Mucosa of descending colon (tissue), 3 donors: Measurements from ENCODE around the gene TAS2R13. TPM values are rescaled to one million over a fixed set of nuclear protein-coding genes. Genes with fewer than 3 reads are reported as not detected.

Experiments used
- ATAC-seq: fragments of 200-7000 bp; cut with Tn5 transposase; one replicate; pipeline ENCODE4 v1.9.1; 2020; ENCODE audit warnings: mild to moderate bottlenecking, moderate library complexity
- DNase-seq, 3 donors: peaks; one replicate each; pipeline ENCODE4 v3.0.0-alpha.2; 2020
- H3K36me3 ChIP-seq: fragments of 200-600 bp; one replicate; pipeline ENCODE4 v1.8.0; 2021; ENCODE audit warnings: low read depth, mild to moderate bottlenecking
- H3K4me1 ChIP-seq: fragments of 200-600 bp; one replicate; pipeline ENCODE4 v1.8.0; 2021; ENCODE audit warnings: low read depth, mild to moderate bottlenecking
- H3K4me3 ChIP-seq: fragments of 200-600 bp; one replicate; pipeline ENCODE4 v1.8.0; 2021; ENCODE audit warnings: mild to moderate bottlenecking
- H3K9me3 ChIP-seq: fragments of 200-600 bp; one replicate; pipeline ENCODE4 v1.8.0; 2021; ENCODE audit warnings: mild to moderate bottlenecking
- CTCF ChIP-seq: fragments of 200-600 bp; IDR thresholded peaks from one replicate; pipeline ENCODE4 v1.8.0; 2022; ENCODE audit warnings: antibody characterized with exemption, mild to moderate bottlenecking
- intact Hi-C, 2 donors: fragments of 100-400 bp; cut with DNase I in 1 of 2; cut with micrococcal nuclease in 1 of 2; formaldehyde crosslinking; loops; one replicate each; pipeline versions ENCODE4 v1.11.0 to v1.11.1; 2022; cut with DNase I, micrococcal nuclease
- total RNA-seq, 3 donors: library from RNA; stranded (reverse); fragmentation: NEBNext Ultra II Directional in 2 of 3; extraction: Animal tissue kit (Norgen Biotek cat#: 25700) in 2 of 3; gene quantifications; one replicate each; pipeline versions ENCODE4 v1.2.1 to v1.2.4, GENCODE V29; 2021 to 2023
- donor health status: DM: no; HTN: no; CAD: no; lungs with moderate emphysema.
- donor health status: DM: no; HTN: no; CAD: no.
- donor health status: DM: no; HTN: yes; CAD: no.

The TAS2R13 gene
- total RNA-seq, 3 donors from 2014 or later, result 1.1 to 3.2 (median 1.3) TPM

DNA sequence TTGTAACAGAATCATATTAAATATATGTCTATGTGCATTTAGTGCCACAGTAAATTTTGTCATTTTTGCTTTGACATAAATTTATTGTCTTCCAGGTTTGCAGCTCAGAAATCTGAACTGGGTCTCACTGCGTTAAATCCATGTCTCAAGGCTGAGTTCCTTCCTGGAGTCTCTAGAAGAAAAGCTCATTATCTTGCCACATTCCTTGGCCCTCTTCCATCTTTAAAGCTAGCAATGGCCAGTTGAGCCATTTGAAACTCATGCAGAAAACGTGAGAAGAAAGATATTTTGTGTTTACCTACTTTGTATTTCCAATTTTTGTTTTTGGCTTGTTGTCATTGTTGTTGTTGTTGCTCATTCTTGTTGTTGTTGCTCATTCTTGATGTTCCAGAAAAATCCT is 36.0 kb downstream of the TAS2R13 start:
- H3K36me3 ChIP-seq, result no peaks in the 10 kb centered on the region
- TF ChIP-seq CTCF, result no peak
- H3K4me1 ChIP-seq, result no peaks in the 10 kb centered on the region
- DNase-seq (no peak), ATAC-seq (no peak)
- no peaks in the 10 kb centered on the region for H3K9me3 ChIP-seq
- H3K4me3 ChIP-seq, result no peak overlapping the region
- intact Hi-C loops, result no loop called here

GRCh38 chr12:10867381-10867780 is 42.0 kb downstream of the TAS2R13 start:
- ATAC-seq (no peak), DNase-seq (no peak)
- no peak overlapping the region for H3K4me3 ChIP-seq
- H3K9me3 ChIP-seq, result peaks cover 4% of the 10 kb centered on the region
- no peaks in the 10 kb centered on the region for H3K4me1 ChIP-seq
- intact Hi-C loops, result no loop called here
- TF ChIP-seq CTCF, result no peak
- H3K36me3 ChIP-seq, result no peaks in the 10 kb centered on the region

DNA sequence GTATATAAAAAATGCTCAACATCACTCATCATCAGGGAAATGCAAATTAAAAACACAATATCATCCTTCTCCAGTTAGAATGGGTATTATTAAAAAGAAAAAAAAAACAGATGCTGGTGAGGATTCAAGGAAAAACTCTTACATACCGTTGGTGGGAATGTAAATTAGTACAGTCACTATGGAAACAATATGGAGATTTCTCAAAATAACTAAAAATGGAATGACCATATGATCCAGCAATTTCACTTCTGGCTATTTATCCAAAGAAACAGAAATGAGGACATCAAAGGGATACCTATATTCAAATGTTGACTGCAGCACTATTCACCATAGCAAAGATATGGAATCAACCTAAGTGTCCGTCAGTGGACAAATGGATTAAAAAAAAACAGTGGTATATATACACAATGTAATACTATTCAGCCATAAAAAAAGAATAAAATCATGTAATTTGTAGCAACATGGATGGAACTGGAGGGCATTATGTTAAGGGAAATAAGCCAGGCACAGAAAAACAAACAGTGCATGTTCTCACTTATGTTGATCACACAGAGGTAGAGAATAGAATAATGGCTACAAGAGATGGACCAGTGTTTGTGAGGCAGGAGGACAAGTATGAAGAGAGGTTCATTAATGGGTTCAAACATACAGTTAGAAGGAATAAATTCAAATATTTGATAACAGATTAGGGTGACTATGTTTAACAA is 45.7 kb downstream of the TAS2R13 start:
- Histone ChIP-seq H3K36me3 (no peaks in the 10 kb centered on the region), H3K9me3 (peaks cover 11% of the 10 kb centered on the region), H3K4me1 (no peaks in the 10 kb centered on the region), H3K4me3 (no peak overlapping the region)
- no peak for TF ChIP-seq CTCF
- ATAC-seq (no peak), DNase-seq (no peak)
- intact Hi-C loops, result no loop called here

GRCh38 chr12:10861366-10861765 is 48.0 kb downstream of the TAS2R13 start:
- Histone ChIP-seq H3K4me1 (no peaks in the 10 kb centered on the region), H3K9me3 (peaks cover 13% of the 10 kb centered on the region), H3K36me3 (no peaks in the 10 kb centered on the region), H3K4me3 (no peak overlapping the region)
- no peak for ATAC-seq
- intact Hi-C loops, result no loop called here
- DNase-seq, result no peak
- no peak for TF ChIP-seq CTCF

Other genes with a start within 250 kb of the TAS2R13 start
- gene STYK1, start 235.5 kb downstream of the TAS2R13 start, total RNA-seq, result 10 to 100 TPM; 19.9 to 37.6 (median 28.0) TPM
- gene YBX3, start 186.2 kb downstream of the TAS2R13 start, total RNA-seq, result 100 to 1,000 TPM; 120 to 373 (median 193) TPM
- not detected for gene TAS2R7, start 106.9 kb downstream of the TAS2R13 start, total RNA-seq
- not detected for gene TAS2R8, start 102.3 kb downstream of the TAS2R13 start, total RNA-seq
- gene TAS2R9, start 99.4 kb downstream of the TAS2R13 start, total RNA-seq, result not detected
- under 1 TPM in 2 of 3 donors, not detected in 1; 0.39 to 0.87 TPM for gene TAS2R10, start 83.2 kb downstream of the TAS2R13 start, total RNA-seq
- gene PRR4, start 60.1 kb downstream of the TAS2R13 start, total RNA-seq, result 1 to 10 TPM in 1 of 3 donors, under 1 TPM in 2; 0.60 to 3.4 (median 0.79) TPM
- gene PRH1, start 25.3 kb downstream of the TAS2R13 start, total RNA-seq, result 10 to 100 TPM; 14.2 to 24.0 (median 15.4) TPM
- under 1 TPM in 1 of 3 donors, not detected in 2; 0.73 TPM for gene PRH2, start 19.7 kb upstream of the TAS2R13 start, total RNA-seq
- 1 to 10 TPM; 1.7 to 5.4 (median 2.6) TPM for gene TAS2R14, start 29.7 kb upstream of the TAS2R13 start, total RNA-seq
- gene TAS2R50, start 77.3 kb upstream of the TAS2R13 start, total RNA-seq, result 1 to 10 TPM in 2 of 3 donors, under 1 TPM in 1; 0.92 to 3.7 (median 1.5) TPM
- 1 to 10 TPM; 1.6 to 3.9 (median 1.7) TPM for gene TAS2R20, start 88.7 kb upstream of the TAS2R13 start, total RNA-seq
- 1 to 10 TPM; 2.1 to 6.8 (median 2.3) TPM for gene TAS2R19, start 113.1 kb upstream of the TAS2R13 start, total RNA-seq
- gene TAS2R31, start 121.8 kb upstream of the TAS2R13 start, total RNA-seq, result 1 to 10 TPM; 2.6 to 8.1 (median 3.5) TPM
- 1 to 10 TPM in 1 of 3 donors, under 1 TPM in 2; 0.87 to 4.2 (median 0.98) TPM for gene TAS2R46, start 152.7 kb upstream of the TAS2R13 start, total RNA-seq
- 1 to 10 TPM in 1 of 3 donors, under 1 TPM in 1, not detected in 1; 0.51 to 1.3 TPM for gene TAS2R43, start 182.8 kb upstream of the TAS2R13 start, total RNA-seq
- gene TAS2R30, start 225.1 kb upstream of the TAS2R13 start, total RNA-seq, result 1 to 10 TPM; 3.0 to 5.9 (median 3.5) TPM